OCI-LY7 (cell line): Measurements from ENCODE around the gene C16orf95. TPM values are rescaled to one million over a fixed set of nuclear protein-coding genes. Genes with fewer than 3 reads are reported as not detected.

ENCODE experiments used
- BruUV-seq: library from RNA; stranded (reverse); fragments of 400-500 nt; replicated peaks from 2 replicates; lab custom pipeline; 2021; lab: Mats Ljungman, UMichigan
- CTCF ChIA-PET: fragments of 300-600 bp; sonication (Branson Sonifier 250); formaldehyde crosslinking; loops from one replicate; lab custom pipeline; 2022; ENCODE audit warnings: antibody characterized with exemption; ENCODE audit not compliant: unreplicated experiment; lab: Charles Lee
- POLR2A ChIA-PET: fragments of 300-600 bp; sonication (Branson Sonifier 250); formaldehyde crosslinking; loops from one replicate; lab custom pipeline; 2022; ENCODE audit warnings: antibody characterized with exemption; lab: Charles Lee
- DNase-seq: peaks from one replicate; pipeline ENCODE4 v3.0.0-alpha.2; 2015; ENCODE audit warnings: low spot score
- H2AFZ ChIP-seq: fragments of 200-600 bp; sonication (generic), shearing (Covaris generic); 2 replicates; pipeline ENCODE4 v1.6.1; 2014; ENCODE audit warnings: mild to moderate bottlenecking, antibody characterized with exemption, low read length, moderate library complexity
- H3K27ac ChIP-seq: fragments of 200-600 bp; sonication (generic); 2 replicates; pipeline ENCODE4 v1.5.1; 2014; ENCODE audit warnings: mixed run types, low read depth, mild to moderate bottlenecking, moderate library complexity, low read length, inconsistent platforms; ENCODE audit not compliant: poor library complexity, severe bottlenecking
- H3K36me3 ChIP-seq: fragments of 200-600 bp; sonication (generic); 2 replicates; pipeline ENCODE4 v1.6.1; 2014; ENCODE audit warnings: mild to moderate bottlenecking, antibody characterized with exemption, low read length, moderate library complexity, mixed read lengths; ENCODE audit not compliant: insufficient read depth
- H3K4me1 ChIP-seq: fragments of 200-600 bp; sonication (generic); 2 replicates; pipeline ENCODE4 v1.5.1; 2014; ENCODE audit warnings: mild to moderate bottlenecking, low read length; ENCODE audit not compliant: insufficient read depth, poor library complexity, severe bottlenecking
- H3K4me2 ChIP-seq: fragments of 200-600 bp; sonication (generic); 2 replicates; pipeline ENCODE4 v1.6.1; 2014; ENCODE audit warnings: mild to moderate bottlenecking, low read length
- H3K4me3 ChIP-seq: fragments of 200-600 bp; sonication (generic); 2 replicates; pipeline ENCODE4 v1.5.1; 2014; ENCODE audit warnings: mild to moderate bottlenecking, low read depth, low read length; ENCODE audit not compliant: poor library complexity, severe bottlenecking
- H3K79me2 ChIP-seq: fragments of 200-600 bp; sonication (generic); 2 replicates; pipeline ENCODE4 v1.6.1; 2016; ENCODE audit warnings: low read depth, mild to moderate bottlenecking, low read length, moderate library complexity, mixed read lengths; ENCODE audit not compliant: insufficient read depth
- H3K9me2 ChIP-seq: fragments of 200-600 bp; sonication (generic); 2 replicates; pipeline ENCODE4 v1.6.1; 2016; ENCODE audit warnings: mild to moderate bottlenecking, low read length, mixed read lengths; ENCODE audit not compliant: insufficient read depth
- H3K9me3 ChIP-seq: fragments of 200-600 bp; sonication (generic); 2 replicates; pipeline ENCODE4 v1.6.1; 2014; ENCODE audit warnings: mild to moderate bottlenecking, mixed run types, low read length, mixed read lengths
- H4K20me1 ChIP-seq: fragments of 200-600 bp; sonication (generic); 2 replicates; pipeline ENCODE4 v1.6.1; 2014; ENCODE audit warnings: mild to moderate bottlenecking, antibody characterized with exemption, low read length, moderate library complexity, mixed read lengths; ENCODE audit not compliant: insufficient read depth
- CTCF ChIP-seq: fragments of 200-600 bp; sonication (generic); conservative IDR thresholded peaks from 2 replicates; pipeline ENCODE4 v1.5.1; 2014; ENCODE audit warnings: mild to moderate bottlenecking, antibody characterized with exemption, low read length, moderate library complexity, mixed read lengths
- EZH2phosphoT487 ChIP-seq: fragments of 200-600 bp; sonication (generic); IDR thresholded peaks from 2 replicates; pipeline ENCODE4 v1.6.1; 2018; ENCODE audit warnings: low read depth, borderline replicate concordance, mild to moderate bottlenecking, mixed run types, antibody characterized with exemption, low read length, moderate library complexity, mixed read lengths
- intact Hi-C: fragments of 100-400 bp; cut with micrococcal nuclease; formaldehyde crosslinking; loops from one replicate; pipeline ENCODE4 v1.10.0; 2022; ENCODE audit not compliant: unreplicated experiment
- total RNA-seq, 2 experiments: library from RNA; depleted of rRNA in 1 of 2; stranded (reverse); fragments of >200 nt in 1 of 2; shearing (Covaris generic) in 1 of 2; gene quantifications; 2 replicates each; pipeline ENCODE4 v1.2.3, GENCODE V29; 2014 to 2022

C16orf95 gene
- total RNA-seq, 2 experiments from 2014 or later: 8.5 to 22.1 TPM

DNA sequence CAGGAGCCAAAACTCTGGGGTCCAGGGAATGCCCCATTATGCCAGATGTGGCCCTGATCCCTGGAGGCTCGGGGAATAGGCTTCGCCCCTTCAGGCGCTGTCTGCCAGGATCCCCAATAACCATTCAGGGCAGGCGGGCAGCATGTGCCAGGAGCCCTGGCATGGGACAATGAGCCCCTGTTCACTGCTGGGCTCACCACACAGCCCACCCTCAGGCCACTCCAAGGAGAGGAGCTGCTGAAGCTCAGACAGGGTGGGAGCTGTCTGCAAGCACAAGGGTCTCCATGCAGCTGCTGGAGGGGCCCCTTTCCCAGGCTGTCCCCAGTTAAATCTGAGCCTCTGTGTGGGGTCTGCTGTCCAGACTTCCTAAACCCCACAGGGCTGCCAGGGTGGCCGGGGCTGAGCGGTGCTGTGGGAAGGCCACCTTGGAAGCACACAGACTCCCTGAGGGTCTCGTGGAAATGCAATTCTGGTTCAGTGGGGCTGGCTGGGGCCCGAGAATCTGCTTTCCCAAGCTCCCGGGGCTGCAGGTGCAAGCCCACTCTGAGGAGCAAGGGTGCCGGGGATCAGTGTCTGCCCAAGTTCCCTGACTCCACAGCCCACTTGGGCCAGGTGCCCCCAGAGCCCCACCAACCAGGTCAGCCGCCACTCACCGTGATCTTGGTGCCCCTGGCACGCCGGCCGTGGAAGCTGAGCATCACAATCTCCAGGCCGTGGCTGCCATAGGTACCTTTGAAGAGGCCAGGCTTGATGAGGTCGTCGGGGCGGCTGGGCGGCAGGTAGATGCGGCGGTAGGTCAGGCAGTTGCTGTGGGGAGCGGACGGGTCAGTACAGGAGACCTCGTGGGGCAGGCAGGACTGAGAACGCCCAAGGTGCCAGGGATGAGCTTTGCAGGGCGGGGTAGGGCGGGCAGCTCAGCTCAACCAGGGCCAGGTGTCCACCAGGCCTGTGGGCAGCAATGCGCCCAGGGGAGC, 17.7 kb upstream of the C16orf95 start:
- intact Hi-C loops: no loop called here
- H3K4me1 ChIP-seq: no peaks in the 10 kb centered on the region
- no peak for DNase-seq
- no peaks in the 10 kb centered on the region for H3K9me2 ChIP-seq
- H3K79me2 ChIP-seq: no peaks in the 10 kb centered on the region
- H3K36me3 ChIP-seq: peaks cover 42% of the 10 kb centered on the region
- H3K27ac ChIP-seq: no peak overlapping the region
- no peak overlapping the region for H2AFZ ChIP-seq
- no peak for TF ChIP-seq EZH2phosphoT487
- TF ChIP-seq CTCF: no peak
- BruUV-seq: no TSS peak
- no peak overlapping the region for H3K4me2 ChIP-seq
- no peaks in the 10 kb centered on the region for H4K20me1 ChIP-seq
- H3K4me3 ChIP-seq: no peak overlapping the region
- no peaks in the 10 kb centered on the region for H3K9me3 ChIP-seq
- ChIA-PET CTCF (no interaction called here), POLR2A (no interaction called here)

DNA sequence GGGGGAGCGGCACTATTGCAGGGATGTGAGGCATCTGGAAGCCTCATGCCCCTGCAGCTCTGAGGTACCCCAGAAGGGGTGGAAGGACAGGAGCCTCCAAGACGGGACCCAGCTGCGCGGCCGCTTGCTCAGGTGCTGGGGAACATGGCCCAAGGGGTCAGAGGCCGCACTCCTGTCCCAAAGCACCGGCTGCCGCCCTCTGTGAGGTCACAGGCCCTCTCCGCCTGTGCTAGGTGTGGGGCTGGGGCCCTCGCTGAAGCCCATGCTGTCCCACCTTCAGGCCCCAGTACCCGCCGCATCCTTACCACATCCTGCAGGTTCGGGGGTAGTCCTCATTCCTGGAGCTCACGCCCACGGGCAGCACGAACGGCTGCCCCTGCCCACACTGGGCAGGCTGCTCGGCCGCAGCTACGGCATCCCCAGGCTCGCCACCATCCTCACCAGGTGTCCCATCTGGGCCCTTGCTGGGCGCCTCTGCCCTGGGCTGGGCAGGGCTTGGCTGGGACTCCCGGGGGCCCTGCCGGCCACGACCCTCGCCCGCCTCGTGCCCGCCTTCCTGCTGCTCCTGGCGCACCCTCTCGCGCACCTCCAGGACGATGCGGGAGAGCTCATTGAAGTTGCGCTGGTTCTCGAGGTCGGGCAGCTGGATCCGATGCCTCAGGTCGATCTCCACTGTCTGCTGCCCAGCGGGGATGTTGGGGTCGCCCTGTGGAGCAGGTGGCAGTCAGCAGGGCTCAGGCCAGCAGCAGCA, 16.6 kb upstream of the C16orf95 start:
- no peaks in the 10 kb centered on the region for H3K79me2 ChIP-seq
- BruUV-seq: no TSS peak
- peaks cover 42% of the 10 kb centered on the region for H3K36me3 ChIP-seq
- no peaks in the 10 kb centered on the region for H3K9me2 ChIP-seq
- H3K27ac ChIP-seq: no peak overlapping the region
- no peaks in the 10 kb centered on the region for H4K20me1 ChIP-seq
- no peak overlapping the region for H3K4me2 ChIP-seq
- no peaks in the 10 kb centered on the region for H3K9me3 ChIP-seq
- ChIA-PET CTCF (no interaction called here), POLR2A (no interaction called here)
- intact Hi-C loops: no loop called here
- no peak for TF ChIP-seq EZH2phosphoT487
- no peak for TF ChIP-seq CTCF
- DNase-seq: no peak
- H2AFZ ChIP-seq: no peak overlapping the region
- H3K4me3 ChIP-seq: no peak overlapping the region
- peaks cover 4% of the 10 kb centered on the region for H3K4me1 ChIP-seq
